ENCODE measurements around the gene LRRC4B.

DNA sequence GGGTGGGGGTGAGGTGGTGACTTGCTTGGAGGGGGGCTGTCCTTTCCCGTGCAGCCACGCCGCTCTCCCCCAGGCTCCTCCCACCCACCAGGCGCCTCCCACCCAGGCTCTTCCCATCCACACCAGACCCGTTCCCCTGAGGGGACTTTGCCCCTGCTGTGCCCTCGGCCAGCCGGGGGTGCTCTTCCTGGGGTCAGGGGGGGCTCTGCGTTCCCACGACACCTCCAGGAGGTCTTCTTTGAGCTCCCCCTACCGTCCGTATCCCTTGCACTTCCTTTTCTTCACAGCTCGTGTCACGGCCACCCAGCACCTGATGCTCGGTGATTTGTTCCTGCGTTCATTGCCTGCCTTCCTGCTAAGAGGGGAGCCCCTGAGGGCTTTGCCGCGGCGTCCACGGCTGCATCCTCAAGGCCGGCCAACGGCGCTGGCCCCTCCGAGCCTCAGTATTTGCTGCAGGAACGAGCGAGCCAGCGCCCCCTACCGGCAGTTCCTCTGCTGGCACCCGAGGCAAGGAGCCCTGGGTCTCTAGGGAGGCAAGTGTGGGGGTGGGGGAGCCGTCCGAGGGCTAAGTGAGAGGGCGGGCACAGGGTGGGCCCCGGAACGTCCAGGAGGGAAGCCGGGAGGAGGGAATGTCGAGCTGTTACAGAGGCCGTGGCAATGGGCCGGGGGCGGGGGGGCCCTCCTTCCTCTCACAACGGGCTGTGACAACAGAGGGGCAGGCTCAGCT, 11.8 kb downstream of the LRRC4B start:
- TF ChIP-seq, protein P1, sequence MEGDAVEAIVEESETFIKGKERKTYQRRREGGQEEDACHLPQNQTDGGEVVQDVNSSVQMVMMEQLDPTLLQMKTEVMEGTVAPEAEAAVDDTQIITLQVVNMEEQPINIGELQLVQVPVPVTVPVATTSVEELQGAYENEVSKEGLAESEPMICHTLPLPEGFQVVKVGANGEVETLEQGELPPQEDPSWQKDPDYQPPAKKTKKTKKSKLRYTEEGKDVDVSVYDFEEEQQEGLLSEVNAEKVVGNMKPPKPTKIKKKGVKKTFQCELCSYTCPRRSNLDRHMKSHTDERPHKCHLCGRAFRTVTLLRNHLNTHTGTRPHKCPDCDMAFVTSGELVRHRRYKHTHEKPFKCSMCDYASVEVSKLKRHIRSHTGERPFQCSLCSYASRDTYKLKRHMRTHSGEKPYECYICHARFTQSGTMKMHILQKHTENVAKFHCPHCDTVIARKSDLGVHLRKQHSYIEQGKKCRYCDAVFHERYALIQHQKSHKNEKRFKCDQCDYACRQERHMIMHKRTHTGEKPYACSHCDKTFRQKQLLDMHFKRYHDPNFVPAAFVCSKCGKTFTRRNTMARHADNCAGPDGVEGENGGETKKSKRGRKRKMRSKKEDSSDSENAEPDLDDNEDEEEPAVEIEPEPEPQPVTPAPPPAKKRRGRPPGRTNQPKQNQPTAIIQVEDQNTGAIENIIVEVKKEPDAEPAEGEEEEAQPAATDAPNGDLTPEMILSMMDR (conservative IDR thresholded peaks at IDR 0.05; ENCODE audit: low read depth, low read length) = peak; percentile 72
- no peak for TF ChIP-seq POLR2A (IDR thresholded peaks at IDR 0.05; ENCODE audit: low read depth, low read length)

Data from IMR-90 (cell line).